HG03135 (cell line): Measurements from ENCODE around the gene CARM1.
"Not testable (repeated sequence)": the region's sequence is repeated elsewhere in the genome, so short reads cannot be mapped to it uniquely, and the experiment has no call there.

Source experiments
- ATAC-seq: cut with Tn5 transposase; IDR thresholded peaks from one replicate; pipeline ENCODE4 v1.9.1; 2021; ENCODE audit warnings: mild to moderate bottlenecking, moderate library complexity; ENCODE audit not compliant: unreplicated experiment

CARM1 gene

DNA sequence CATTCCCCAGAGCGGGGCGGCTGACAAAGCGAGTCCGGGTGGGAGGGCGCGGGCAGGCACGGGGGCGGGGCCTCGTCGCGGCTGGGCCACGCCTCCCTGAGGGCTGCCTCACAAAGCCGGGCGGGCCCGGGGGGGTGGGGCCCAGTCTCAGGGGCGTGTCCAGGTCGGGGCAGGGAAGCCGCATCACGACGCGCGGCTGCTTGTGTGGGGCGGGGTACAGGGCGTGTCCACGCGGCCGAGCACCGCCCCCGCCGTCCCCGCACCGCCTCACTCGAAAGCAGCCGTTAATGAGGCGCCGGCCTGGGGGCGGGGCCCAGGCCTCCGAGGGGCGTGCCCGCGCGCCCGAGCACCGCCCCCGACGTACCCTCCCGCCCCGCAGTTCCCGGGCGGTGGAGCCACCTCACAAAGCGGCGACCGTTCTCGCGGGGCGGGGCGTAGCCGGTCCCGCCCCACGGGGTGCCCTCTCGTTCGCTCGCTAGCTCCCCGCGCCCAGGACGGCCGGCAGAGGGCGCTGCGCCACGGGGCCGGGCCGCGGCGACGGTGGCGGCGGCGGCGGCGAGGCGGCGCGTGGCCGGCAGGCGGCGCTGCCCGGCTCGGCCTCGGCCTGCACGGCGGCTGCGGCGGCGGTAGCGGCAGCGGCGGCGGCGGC, at the start of gene CARM1:
Gene CARM1 (plus strand): TSS at position 599 of the 649 bp plus-strand sequence. CDS start 150 bp downstream, outside the sequence.
- ATAC-seq, result peak; percentile 72

- ATAC-seq, result no peak
Measured at GRCh38 chr19:10823690-10824089, 47.7 kb upstream of the CARM1 start.

GRCh38 chr19:10826231-10826630, 45.1 kb upstream of the CARM1 start:
- ATAC-seq, result no peak

- ATAC-seq, result no peak
Measured at GRCh38 chr19:10826846-10827245, 44.5 kb upstream of the CARM1 start.

GRCh38 chr19:10828981-10829821, 42.2 kb upstream of the CARM1 start:
- no peak for ATAC-seq

GRCh38 chr19:10829967-10830366, 41.4 kb upstream of the CARM1 start:
- no peak for ATAC-seq

- ATAC-seq, result no peak
Measured at GRCh38 chr19:10830370-10830769, 41.0 kb upstream of the CARM1 start.

DNA sequence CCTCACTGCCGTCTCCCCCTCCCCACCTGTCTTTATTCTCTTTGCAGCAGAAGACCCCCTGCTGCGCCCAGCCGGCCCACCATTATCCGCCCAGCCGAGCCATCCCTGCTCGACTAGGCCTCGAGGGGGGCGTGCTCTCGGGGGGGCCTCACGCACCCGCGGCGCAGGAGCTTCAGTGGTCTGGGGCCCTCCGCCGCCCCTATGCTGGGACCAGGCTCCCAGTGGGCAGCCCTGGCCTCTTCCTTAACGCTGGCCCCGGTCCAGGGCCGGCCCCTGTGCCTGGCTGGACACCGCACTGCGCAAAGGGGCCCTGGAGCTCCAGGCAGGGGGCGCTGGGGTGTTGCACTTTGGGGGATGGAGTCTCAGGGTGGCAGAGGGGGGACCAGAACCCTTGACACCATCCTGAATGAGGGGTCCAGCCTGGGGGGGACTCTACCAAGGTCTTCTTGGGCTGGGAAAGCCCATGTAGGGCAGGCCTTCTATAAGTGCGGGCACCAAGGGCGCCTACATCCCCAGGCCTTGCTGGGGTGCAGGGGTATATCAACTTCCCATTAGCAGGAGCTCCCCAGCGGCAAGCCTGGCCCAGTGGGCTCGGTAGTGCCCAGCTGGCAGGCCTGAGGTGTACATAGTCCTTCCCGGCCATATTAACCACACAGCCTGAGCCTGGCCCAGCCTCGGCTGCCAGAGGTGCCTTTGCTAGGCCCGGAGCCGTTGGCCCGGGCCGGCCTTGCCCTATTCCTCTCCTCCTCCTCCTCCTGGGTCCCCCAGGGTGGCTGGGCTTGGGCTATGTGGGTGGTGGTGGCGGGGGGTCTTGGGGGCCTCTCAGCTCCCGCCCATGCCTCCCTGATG, 40.2 kb upstream of the CARM1 start:
- no peak for ATAC-seq

GRCh38 chr19:10831987-10832938, 39.1 kb upstream of the CARM1 start:
- no peak for ATAC-seq

GRCh38 chr19:10832939-10833296, 38.4 kb upstream of the CARM1 start:
- ATAC-seq, result no peak

DNA sequence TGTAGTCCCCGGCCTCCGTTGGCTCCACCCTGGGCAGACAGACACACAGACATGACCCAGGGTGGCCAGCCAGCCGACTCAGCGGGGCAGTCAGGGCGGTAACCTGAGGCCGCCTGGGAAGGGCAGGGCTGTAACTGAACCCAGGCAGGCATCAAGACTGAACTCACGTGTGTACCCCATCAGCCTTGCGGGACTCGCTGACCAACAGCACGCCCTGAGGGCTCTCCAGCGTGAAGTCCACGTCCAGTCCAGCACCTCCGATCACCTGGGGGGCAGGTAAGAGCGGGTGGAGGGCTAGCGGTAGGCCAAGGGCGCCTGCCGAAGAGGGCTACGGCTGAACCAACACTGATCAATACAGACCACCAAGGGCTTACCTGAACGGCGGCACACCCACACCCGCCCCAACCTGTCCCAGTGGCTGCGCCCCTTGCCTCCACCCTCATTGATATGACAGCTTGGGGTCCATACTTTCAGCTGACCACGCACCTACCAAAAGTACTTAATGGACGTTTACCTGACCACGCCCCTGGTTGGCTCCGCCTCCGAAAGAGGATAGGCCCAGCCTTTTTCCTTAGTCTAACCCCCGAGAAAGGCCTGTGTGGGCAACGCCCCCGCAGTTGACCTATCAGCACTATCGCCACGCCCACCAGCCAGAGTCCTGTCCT, 36.1 kb upstream of the CARM1 start:
- no peak for ATAC-seq

DNA sequence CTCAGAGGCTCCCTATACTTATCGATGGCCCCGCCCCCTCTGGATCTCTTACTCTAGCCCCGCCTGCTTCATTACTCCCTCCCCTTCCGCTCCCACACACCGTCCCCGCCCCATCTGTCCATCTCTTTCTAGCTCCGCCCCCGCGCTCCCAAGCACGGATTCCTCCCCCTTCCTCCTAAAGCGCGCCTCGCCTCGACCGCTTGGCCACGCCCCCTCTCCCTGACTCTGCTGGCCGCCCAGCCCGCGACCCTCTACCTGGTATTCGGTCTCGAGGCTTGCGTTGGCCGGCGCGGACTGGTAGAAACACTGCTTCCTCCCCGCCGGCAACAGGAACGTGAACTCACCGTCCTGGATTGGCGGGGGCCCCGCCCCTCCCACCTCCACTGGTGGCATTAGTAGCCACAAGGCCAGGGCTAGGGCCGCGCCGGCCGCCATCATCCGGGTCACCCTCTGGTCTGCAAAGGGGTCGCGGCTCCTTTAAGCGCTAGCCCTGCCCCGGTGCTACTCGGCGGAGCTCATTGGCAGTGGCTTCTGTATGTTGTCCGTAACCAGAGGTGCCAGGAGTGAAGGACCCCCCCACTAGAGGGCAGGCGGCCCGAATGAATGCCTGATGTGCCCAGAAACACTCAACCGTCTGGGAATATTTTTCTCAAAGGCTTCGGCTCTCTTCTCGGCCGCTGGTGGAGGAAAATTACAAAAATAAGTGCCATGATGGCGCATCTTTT, 35.4 kb upstream of the CARM1 start, which contains the start of gene TMED1:
Gene TMED1 (minus strand): TSS at position 459 of the 725 bp plus-strand sequence. CDS start 21 bp downstream, at position 438.
- ATAC-seq, result peak; percentile 71

DNA sequence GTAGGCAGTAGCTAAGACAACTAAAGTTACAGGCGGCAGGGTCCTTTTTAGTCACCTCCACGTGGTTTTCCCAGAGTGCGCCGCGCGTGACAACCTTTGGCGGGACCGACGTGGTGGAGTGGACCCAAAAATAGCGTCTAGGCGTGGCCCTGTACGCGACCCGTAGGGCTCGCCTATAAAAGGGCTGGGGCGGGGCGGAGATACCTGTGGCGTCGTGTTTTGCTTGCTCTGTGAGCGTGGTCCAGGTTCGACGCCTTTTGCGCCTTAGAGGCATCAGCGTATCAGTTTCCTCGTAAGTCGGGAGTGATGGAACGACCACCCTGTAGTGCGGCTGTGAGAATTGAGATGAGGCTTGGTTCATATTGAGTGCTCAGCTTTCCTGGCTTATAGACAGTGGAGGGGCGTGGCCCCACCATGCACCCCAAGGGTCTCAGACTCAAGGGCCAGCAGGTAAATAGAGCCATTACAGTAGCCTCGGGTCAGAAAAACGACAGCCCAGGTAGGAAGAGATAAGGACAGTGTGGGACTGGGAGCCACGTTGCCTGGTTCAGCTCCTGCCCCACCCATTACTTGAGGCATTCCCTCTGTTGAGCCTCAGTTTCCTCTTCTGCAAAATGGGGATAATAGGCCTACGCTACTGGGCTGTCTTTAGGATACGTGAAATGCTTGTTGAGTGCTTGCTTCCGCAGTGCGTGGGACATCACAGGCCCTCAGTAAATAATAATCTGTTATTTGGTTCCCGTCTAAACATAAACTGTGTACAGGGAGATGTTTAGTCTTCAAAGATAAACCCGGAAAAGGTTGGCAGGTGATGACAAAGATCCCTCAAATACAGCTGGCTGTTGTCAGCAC, 34.6 kb upstream of the CARM1 start:
- ATAC-seq, result no peak

DNA sequence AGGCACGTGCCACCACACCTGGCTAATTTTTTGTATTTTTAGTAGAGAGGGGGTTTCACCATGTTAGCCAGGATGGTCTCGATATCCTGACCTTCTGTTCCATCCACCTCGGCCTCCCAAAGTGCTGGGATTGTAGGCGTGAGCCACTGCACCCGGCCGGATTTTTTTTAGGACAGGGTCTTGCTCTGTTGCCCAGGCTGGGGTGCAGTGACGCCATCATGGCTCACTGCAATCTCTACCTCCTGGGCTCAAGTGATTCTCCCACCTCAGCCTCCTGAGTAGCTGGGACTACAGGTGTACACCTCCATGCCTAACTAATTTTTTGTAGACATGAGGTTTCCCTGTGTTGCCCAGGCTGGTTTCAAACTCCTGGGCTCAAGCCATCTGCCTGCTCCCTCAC, 33.7 kb upstream of the CARM1 start:
- not testable (repeated sequence) for ATAC-seq

GRCh38 chr19:10838377-10838776, 33.0 kb upstream of the CARM1 start:
- no peak for ATAC-seq

DNA sequence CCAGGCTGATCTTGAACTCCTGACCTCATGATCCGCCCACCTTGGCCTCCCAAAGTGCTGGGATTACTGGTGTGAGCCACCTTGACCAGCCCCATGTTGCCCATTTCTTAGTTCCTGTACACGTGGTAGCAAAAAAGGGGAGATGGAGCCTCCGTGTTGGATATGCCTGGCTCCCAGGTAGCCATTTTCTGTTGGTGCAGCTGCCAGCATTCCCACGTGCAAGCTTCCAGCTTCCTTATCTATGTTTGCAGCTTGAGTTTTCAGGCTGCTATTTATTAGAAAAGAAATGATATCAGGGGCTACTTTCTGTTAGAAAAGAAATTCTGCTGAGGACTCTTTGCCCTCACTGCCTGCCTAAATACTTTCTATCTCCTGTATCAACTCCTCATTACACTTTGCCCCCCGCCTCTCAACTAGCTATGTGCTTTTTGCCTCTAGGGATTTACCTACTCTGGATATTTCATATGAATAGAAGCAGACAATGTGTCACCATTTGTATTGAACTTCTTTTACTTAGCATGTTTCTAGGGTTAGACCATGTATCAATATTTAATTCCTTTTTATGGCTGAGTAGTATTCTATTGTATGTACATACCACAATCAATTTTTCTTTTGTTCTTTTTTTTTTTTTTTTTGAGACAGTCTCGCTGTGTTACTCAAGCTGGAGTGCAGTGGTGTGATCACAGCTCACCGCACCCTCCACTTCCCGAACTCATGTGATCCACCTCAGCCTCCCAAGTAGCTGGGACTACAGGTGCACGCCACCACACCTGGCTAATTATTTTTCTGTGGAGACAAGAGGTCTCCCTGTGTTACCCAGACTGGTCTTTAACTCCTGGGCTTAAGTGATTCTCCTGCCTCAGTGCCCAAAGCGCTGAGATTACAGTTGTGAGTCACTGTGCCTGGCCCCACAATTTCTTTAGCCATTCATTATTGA, 32.0 kb upstream of the CARM1 start:
- ATAC-seq, result no peak

DNA sequence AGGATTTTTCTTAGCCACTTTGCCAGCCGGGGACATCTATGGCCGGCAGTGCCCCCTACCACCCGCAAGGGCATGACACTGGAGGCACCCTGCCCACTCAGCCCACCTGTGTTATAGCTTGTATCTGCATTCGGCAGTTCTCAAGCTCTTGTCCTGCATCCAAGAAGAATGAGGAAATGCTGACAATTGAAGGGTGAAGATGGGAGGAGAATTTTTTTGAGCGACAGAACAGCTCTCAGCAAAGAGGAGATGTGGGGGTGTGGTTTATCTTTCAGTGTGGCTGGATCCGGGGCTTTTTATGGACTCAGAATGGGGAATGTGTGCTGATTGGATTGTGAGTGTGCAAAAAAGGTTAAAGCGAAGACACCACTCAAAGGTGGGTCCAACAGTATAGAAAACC, 28.6 kb upstream of the CARM1 start:
- no peak for ATAC-seq
